Activated effector memory CD4-positive, alpha-beta T cell treated with anti-CD3 and anti-CD28 coated beads, Interleukin-2, amount 50 U/mL, for 16 hours (primary cell): Measurements from ENCODE around the gene SETD3.

Experiments used
- DNase-seq: peaks from one replicate; pipeline ENCODE4 v3.0.0-alpha.2; 2020

The SETD3 gene

DNA sequence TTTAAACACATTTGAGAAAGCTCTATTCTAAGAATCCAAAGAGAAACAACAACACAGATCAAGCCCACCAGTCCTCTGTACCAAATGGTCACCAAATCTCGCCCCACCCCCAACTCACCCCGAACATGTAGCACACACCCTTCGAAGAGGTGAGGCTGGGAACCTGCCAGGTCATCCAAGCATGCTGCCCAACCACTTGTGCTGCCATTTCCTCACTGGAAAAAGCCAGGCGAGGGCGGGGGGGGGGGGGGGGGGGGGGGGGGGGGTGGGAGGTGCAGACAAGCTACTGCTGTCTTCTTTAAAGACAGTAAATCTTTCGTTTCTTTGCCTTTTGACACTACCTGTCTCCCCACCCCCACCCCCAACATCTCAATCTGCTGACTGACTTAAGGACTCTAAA lies 59.9 kb downstream of the SETD3 start:
- DNase-seq: no peak

DNA sequence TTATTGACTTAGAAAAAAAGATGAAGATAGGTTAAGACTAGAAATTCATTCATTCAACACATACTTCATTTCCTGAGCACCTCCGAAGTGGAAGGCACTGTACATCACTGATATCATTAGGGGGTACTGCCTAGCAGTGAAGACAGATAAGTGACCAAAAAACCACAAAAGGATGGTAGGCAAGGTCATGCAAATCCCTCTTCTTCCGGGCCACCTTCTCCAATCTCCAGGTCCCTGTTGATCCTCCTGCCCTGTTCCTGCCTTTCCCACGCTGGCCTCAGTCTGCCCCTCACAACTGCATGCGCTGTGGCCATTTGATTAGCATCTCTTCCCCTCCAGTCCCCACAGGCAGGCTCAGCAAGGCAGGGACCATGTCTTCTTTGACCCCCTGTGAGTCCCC lies 60.8 kb downstream of the SETD3 start:
- DNase-seq: no peak

DNA sequence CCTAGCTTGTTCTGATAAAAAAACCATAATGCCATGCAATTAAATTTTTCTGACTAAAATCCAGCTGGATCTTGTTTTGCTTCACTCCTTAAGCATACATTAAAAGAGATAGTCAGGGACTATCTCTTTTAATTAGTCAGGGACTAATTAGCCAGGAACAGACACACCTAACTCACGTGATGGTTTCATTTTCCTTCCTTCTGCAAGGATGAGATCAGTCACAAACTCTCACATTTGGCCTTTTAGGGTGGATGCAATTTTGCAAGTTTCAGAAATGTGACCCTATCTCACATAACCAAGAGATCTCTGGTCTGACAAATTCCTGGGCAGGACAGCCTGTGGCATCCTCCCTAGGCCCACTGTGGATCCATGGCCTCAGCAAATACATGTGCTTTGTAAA lies 62.4 kb downstream of the SETD3 start:
- no peak for DNase-seq

- no peak for DNase-seq
Measured at GRCh38 chr14:99416909-99417308, 63.8 kb downstream of the SETD3 start.

DNA sequence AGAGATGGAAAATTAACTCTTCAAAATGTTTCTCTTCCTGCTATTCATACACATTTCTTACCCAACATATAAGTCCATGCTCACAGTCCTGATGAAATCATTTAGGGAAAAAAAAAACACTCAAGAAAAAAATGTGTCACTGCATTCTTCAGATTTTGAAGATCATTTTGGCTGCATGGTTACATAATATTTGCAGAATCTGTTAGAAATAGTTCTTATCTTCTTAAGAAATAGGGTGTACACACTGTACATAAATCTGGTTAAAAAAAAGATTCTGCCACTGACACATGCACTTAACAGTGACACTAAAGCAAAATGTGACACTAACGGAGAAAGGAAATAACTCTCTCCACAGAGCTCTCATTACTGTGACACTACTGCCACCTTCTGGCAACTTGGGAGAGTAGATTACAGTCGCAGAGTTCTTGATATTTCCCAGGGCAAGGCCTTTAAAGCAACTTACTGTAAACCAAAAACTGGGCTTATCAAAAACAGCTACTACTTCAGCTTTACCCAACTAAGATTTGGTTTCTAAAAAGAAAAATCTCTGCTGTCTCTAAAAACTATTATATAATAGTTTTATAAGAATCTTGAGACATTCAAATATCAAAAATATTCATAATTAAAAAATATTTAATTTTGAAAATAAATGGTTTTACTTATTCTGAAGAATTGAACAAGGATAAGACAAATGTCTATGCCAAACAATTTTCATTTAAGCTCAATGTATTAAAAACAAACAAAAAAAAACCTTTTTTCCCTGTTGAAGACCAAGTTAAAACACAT lies 65.0 kb downstream of the SETD3 start:
- peak; percentile 79 for DNase-seq

DNA sequence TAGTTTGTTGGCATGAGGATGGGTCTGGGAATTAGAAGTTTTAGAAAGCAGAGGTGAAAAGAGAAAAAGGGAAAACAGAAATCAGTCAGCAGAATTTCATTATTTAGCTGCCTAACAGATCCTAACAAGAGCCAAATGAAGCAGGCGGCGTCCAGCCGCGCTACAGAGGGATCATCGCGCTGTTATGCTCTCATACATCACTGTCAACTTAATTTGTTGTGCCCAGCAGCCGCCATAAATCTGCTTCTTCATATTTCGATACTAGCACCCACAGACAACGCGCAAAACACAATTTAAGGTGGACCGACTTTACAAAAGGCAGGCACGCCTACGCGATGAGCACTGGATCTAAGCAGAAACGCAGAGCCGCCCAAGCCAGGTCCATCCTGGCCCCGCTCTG lies 66.7 kb downstream of the SETD3 start:
- no peak for DNase-seq

DNA sequence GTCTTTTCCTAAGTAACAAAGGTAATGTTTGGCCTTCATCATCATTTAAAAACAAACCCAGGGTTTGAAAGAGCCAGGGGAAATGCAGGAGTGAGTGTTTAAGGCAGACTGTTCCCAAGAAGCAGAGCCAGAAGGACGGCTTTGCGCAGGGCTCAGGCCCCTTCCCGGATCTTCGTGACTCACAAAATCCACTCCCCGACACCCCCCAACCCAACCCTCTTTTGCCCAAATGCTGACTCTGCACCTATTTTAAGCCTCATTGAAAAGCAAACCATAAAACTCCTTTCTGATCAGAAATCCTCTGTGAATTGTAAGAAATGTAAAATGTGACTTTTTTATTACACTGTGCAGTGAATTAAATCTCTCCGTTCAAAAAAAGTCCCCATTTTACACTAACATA lies 67.5 kb downstream of the SETD3 start:
- DNase-seq: no peak

DNA sequence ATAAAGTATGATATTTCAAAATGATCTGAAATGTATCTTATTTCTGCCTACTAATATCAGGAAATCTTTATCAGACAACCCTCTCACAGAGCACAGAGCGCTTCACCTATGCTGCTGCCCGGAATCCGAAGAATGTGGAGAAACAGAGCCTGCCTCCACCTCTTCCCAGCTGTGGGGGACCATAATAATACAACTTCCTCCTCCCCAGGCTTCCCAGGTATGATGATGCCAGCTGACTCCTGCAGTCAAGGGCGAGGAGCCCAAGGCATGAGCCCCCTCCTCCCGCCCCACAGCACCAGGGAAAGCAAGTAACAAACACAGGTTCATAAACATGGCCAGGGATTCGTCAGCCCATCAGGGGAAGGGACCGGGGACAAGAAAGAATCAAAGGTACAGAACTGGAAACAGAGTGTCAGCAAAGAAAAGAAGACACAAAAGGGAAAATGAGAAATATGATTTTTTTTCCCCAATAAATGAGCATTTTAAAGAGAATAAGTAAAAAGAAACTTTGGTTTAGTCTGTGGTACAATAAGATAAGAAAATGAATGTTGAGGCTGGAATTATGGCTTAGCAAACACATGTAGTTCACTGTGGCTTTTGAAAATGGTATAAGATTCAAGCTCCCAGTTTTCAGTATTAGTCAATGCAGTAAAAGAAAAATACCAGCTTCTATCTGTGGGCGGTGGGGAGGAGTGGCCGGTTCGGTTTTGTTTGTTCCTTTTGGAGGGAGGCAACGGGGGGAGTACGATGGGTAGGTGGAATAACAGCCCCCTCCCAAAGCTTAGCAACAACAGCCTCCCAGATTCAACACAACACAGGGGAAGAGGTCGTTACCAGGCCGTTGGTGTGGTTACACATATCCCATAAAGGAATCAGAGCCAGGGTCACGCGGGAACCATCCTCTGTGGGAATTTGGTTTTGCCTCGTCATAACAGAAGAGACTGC lies 68.3 kb downstream of the SETD3 start:
- DNase-seq: no peak

GRCh38 chr14:99410019-99410418 lies 70.6 kb downstream of the SETD3 start:
- no peak for DNase-seq

DNA sequence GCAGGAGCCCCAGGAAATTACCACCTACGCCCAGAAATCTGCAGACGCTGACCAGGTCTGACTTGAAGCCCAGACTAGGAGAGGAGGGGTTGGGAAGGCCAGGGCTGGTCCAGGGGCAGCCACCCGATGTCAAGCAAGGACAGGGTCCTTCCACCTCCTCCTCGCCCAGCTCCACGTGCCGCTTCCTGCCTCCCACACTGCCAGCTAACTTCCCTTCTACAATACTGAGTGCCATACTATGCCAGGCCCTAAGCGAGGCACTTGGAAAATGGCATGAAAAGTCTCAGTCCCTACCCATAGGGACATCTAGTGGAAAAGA lies 71.7 kb downstream of the SETD3 start:
- no peak for DNase-seq

- DNase-seq: no peak
Measured at GRCh38 chr14:99408286-99408970, 72.2 kb downstream of the SETD3 start.

GRCh38 chr14:99407416-99407815 lies 73.2 kb downstream of the SETD3 start:
- no peak for DNase-seq

DNA sequence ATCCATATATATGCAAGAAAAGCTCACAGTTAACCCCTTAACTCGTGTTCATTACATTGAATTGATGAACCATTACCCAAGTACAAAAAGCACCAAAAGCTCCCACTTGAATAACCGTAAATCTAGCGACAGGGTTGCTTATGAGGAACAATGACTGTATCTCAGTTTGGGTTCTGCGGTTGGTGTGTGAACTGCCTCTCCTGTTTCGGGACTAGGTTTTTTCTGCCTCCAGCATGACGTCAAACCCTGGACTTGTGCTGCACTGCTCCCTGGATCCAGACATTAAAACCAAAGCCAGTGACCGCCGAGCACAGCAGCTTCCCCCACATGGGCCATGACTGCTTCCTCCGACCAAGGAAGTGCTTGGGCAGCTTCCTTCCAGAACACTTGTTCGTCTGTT lies 77.7 kb downstream of the SETD3 start:
- DNase-seq: no peak

GRCh38 chr14:99402285-99402648 lies 78.4 kb downstream of the SETD3 start:
- no peak for DNase-seq

GRCh38 chr14:99401621-99402284 lies 78.9 kb downstream of the SETD3 start:
- DNase-seq: no peak

DNA sequence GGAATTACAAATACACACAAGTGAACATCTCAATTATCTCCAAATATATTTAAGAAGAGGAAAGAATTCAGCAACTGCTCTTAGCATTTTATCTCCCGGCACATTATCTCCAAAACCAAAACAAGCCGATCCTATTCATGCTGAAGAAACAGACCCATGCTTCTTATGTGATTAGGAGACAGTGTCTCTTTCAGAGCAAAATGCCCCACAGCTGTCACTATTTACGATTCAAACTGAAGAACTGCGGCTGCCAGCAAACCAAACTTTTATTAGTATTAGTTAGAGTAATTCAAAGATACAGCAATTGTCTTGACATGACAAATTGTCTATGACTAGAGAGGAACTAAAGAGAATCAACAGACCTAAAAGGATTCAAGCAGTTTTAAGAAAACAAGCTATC lies 79.4 kb downstream of the SETD3 start:
- DNase-seq: no peak

GRCh38 chr14:99397698-99398097 lies 83.0 kb downstream of the SETD3 start:
- no peak for DNase-seq

DNA sequence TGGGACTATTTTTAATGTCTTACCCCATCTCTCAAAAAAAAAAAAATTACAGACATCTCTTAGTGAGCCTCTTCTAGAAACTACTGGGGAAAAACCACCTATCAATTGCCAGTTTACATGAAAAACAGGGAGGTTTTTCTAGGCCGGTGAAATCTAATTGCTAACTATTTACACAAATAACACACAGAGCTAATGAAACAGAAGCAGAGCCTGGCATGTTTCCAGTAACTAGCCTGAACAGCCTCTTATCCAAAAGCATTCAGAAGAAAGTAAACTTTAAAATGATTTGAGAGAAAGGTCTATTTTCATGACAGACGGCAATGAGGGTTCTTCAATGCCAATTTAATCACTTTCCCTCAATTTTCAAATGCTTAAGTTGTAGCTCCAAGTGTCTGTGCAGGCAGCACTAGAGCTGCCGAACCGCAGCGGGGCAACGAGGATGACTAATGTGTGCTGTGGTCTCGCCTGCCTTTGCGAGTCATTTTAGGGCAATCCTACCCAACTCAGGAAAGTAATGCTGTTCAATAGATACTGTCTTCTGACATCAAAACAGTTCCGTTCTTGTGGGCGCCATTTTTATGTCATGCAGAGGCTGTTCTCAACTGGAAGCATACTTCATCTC lies 84.6 kb downstream of the SETD3 start:
- DNase-seq: peak; percentile 77

GRCh38 chr14:99394602-99395156 lies 86.0 kb downstream of the SETD3 start:
- DNase-seq: peak; percentile 33

DNA sequence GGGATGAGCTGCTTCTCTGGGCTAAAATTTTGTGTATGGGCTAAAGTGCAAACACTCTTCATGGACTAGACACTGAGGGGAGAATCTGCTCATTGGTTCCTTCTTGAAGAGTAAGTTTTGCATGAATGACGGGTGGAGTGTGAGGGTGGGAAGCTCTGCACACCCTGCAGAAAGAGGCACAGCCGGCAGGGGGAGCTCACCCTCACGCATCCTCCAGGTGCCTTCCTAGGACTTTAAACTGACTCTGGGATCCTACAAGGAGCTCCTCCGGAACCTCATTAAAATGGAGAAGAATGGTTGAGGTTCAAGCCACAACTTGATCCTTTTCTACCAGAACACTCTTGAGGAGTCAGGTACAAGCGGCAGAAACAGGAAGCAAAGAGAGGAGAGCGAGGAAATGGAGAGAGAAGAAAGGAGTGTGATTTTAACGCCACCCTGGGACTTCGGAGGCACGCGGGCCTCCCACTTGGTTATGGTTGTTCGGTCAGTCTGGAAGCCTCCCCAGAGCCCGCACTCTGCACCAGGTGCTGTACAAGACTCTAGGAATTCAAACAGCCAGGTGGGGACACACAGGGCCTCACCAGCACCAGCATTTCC lies 87.5 kb downstream of the SETD3 start:
- DNase-seq: peak; percentile 75

- peak; percentile 36 for DNase-seq
Measured at GRCh38 chr14:99391671-99392070, 89.0 kb downstream of the SETD3 start.
